T-helper 17 cell (primary cell): ENCODE data around the gene SORBS1. TPM values are rescaled to one million over a fixed set of nuclear protein-coding genes. Genes with fewer than 3 reads are reported as not detected.
"Not testable (repeated sequence)": the region's sequence is repeated elsewhere in the genome, so short reads cannot be mapped to it uniquely, and the experiment has no call there.

ENCODE experiments used
- ATAC-seq: fragments of 150-1000 bp; cut with Tn5 transposase; 2 replicates; pipeline ENCODE4 v1.10.0; 2021; ENCODE audit warnings: mild to moderate bottlenecking, moderate library complexity
- DNase-seq, 3 donors: peaks; one replicate each; pipeline versions ENCODE4 v3.0.0 to v3.0.0-alpha.2; 2020 to 2021
- H3K9me3 ChIP-seq: one replicate; pipeline ENCODE4 v1.7.0; 2013; ENCODE audit warnings: low read length, mild to moderate bottlenecking; ENCODE audit not compliant: control insufficient read depth, poor library complexity, severe bottlenecking
- H3K27ac Mint-ChIP-seq: one replicate; pipeline ENCODE4 v1.8.0; 2022; ENCODE audit warnings: mild to moderate bottlenecking, moderate library complexity, mixed read lengths
- H3K27me3 Mint-ChIP-seq: one replicate; pipeline ENCODE4 v1.8.0; 2022; ENCODE audit warnings: mixed read lengths
- H3K36me3 Mint-ChIP-seq: one replicate; pipeline ENCODE4 v1.8.0; 2022; ENCODE audit warnings: low read depth, mixed read lengths
- H3K4me1 Mint-ChIP-seq: one replicate; pipeline ENCODE4 v1.8.0; 2022; ENCODE audit warnings: mild to moderate bottlenecking, mixed read lengths
- H3K4me3 Mint-ChIP-seq: one replicate; pipeline ENCODE4 v1.8.0; 2022; ENCODE audit warnings: mild to moderate bottlenecking, moderate library complexity, mixed read lengths
- total RNA-seq, 4 donors: library from RNA in 2 of 4; stranded (reverse) in 2 of 4; gene quantifications; one replicate each; pipeline ENCODE4 v1.2.3 and lab custom pipeline; 2022 to 2026

Gene SORBS1
- total RNA-seq, 2 donors from 2014 or later: 2.5 to 5.0 TPM

DNA sequence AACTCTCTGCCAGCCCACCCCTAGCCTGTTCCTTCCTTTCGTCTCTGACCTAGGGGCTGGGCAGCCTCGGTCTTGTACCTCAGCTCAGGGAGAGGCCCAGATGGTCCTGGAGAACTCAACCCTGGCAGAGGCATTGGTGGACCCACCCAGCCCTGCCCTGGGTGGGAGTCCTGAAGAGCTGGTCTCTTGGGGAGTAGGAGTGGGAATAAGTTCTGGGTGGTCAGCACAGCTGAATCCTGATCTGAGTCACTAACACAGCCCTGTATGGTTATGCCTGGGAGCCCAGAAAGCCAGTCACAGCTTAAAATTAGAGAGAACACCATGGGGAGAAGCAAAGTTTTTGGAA, 84.0 kb downstream of the SORBS1 start:
- Mint-ChIP-seq H3K4me3 (no peak overlapping the region), H3K36me3 (peaks cover 3% of the 10 kb centered on the region), H3K27ac (no peak overlapping the region), H3K27me3 (peaks cover 21% of the 10 kb centered on the region), H3K4me1 (no peaks in the 10 kb centered on the region)
- no peaks in the 10 kb centered on the region for H3K9me3 ChIP-seq
- ATAC-seq: no peak
- no peak for DNase-seq

DNA sequence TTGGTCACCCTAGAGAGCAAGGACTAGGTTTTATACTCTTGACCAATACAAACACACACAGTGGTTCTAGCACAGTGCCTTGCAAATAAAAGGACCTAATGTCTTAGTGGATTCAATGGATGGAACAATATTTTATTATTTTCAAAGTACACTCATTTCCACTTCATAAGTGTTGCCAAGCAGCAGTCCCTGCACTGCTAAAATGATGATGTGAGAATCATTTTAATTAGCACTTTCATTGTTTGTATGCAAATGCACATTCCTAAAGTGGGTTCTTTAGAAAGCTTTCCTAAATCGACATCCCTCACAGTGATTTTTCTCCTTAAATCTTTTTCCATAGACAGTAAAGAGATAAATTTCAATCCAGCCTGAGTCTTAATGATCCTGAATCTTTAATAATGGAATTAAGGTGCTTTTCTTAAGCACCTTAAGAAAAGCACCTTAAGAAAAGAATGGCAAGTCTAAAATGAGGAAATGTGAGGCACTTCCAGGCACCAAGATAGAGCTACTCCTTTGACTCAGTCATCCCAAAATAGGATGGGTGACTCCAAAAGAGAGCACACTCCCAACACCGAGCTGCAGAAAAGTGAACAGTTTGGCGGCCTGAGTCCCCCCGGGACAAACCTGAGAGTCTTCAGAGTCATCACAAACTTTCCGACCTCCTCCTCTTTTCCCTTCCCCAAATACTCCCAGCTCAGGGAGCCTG, 84.5 kb downstream of the SORBS1 start:
- no peak for ATAC-seq
- no peak for DNase-seq
- Mint-ChIP-seq H3K4me1 (no peaks in the 10 kb centered on the region), H3K4me3 (no peak overlapping the region), H3K27me3 (peaks cover 21% of the 10 kb centered on the region), H3K27ac (no peak overlapping the region), H3K36me3 (peaks cover 3% of the 10 kb centered on the region)
- no peaks in the 10 kb centered on the region for H3K9me3 ChIP-seq

DNA sequence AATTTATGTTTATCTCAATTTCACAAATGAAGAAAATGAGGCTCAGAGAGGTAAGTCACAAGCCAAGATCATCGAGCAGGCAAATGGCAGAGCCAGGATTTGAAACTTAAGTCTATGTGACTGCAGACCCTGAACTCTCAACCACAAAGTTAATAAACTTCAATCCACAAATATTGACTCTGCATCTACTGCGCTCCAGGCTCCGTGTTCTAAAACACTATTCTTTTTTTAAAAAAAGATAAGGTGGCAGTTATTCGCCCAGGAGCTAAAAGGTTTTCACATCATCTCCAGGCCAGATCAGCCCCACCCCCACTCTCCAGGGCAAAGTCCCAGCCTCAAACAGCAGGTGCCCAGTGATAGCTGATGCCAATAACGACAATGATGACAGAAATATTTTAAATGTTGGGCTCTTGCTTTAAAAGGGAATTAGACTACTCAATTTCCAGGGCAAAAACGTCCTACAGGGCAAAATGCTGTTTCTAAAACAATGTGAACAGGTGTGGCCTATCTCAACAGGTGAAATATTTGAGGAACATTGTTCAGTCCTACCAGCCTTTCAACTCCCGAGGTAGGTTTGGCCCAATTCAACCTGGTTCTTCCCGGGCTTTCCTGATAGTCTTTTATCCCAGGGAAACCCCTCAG, 85.2 kb downstream of the SORBS1 start:
- ATAC-seq (no peak), DNase-seq (no peak)
- Mint-ChIP-seq H3K27ac (no peak overlapping the region), H3K4me3 (no peak overlapping the region), H3K4me1 (peaks cover 2% of the 10 kb centered on the region), H3K27me3 (peaks cover 26% of the 10 kb centered on the region), H3K36me3 (no peaks in the 10 kb centered on the region)
- no peaks in the 10 kb centered on the region for H3K9me3 ChIP-seq

DNA sequence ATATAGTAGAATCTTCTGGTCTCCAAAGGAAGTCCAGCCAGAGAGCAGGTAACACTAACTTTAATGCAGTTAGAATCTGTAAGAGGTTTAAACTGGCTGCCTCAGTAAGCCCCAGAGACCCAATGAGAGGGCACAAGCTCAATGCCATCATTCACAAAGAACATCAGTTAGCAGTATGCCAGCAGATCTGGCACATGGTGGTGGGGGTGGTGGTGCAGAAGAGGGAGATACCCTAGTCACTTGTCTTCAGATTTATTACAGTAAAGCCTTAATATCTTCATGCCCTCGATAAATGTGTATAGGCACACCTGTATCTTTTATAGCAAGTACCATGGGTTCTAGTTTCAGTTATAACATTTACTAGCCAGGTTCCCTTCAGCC, 86.2 kb downstream of the SORBS1 start:
- Mint-ChIP-seq H3K4me3 (no peak overlapping the region), H3K27me3 (peaks cover 27% of the 10 kb centered on the region), H3K27ac (no peak overlapping the region), H3K4me1 (peaks cover 2% of the 10 kb centered on the region), H3K36me3 (no peaks in the 10 kb centered on the region)
- no peaks in the 10 kb centered on the region for H3K9me3 ChIP-seq
- DNase-seq: no peak
- ATAC-seq: no peak

DNA sequence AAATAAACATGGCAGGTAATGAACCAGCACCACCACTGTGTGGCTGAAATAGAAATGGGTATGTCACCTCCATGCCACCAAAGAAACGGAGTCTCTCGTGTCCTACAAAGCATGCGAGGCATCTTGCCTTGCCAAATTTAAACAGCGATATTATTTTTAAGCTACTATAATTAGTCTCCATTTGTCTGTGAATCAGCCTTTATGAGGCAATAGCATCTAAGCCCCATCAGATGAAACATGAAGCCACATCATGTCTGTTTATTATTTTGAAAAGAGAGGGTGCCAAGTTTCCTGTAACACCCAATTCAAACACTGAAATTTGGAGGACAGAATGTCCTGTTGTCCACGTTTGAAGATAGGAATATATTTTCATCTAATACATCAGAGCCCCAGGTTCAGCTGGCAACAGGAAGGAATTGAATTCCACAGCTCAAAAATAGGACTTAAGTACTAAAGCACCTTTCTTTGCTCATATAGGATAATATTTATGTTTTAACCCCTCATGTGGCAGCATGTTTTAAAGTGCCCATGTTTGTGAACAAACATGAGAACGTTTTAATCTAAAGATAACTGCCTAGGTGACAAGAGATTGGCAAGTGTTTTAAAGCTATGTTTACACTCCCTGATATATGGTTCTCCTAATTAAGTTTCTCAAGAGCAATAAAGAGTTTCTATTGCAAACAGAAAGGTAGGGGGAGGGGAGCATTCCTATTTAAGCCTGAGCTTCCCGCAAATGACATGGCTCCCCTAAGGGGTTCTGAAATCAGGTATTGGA, 86.8 kb downstream of the SORBS1 start:
- H3K9me3 ChIP-seq: no peaks in the 10 kb centered on the region
- no peaks in the 10 kb centered on the region for H3K36me3 Mint-ChIP-seq
- no peak overlapping the region for H3K4me3 Mint-ChIP-seq
- H3K27ac Mint-ChIP-seq: no peak overlapping the region
- peaks cover 25% of the 10 kb centered on the region for H3K27me3 Mint-ChIP-seq
- ATAC-seq: no peak
- H3K4me1 Mint-ChIP-seq: peaks cover 2% of the 10 kb centered on the region
- DNase-seq: no peak

DNA sequence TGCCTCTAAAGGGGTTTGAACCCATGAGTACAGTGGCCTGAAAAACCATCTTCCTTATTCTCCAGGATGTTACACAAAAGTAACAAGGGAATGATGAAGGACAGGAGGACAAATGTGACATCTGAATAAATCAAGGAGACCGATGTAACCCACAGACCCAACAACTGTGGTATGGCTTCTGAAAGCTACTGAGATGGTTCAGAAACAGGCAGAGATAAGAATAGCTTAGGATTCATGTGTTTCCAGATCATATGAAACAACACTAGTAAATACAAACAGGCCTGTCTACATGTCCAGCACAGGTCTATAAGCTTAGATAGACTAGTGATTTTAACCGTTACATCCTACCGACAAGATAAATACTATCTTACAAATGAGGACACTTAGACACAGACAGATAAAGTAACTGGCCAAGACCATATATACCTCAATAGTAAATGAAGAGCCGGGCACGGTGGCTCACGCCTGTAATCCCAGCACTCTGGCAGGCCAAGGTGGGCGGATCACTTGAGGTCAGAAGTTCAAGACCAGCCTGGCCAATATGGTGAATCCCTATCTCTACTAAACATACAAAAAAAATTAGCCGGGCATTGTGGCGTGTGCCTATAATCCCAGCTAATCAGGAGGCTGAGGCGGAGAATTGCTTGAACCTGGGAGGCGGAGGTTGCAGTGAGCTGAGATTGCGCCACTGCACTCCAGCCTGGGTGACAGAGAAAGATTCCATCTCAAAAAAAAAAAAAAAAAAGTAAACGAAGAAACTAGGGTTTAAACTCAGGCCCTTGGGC, 88.7 kb downstream of the SORBS1 start:
- Mint-ChIP-seq H3K27me3 (peaks cover 34% of the 10 kb centered on the region), H3K4me3 (no peak overlapping the region), H3K27ac (no peak overlapping the region), H3K4me1 (peaks cover 2% of the 10 kb centered on the region), H3K36me3 (no peaks in the 10 kb centered on the region)
- ATAC-seq (no peak), DNase-seq (no peak)
- H3K9me3 ChIP-seq: no peaks in the 10 kb centered on the region

DNA sequence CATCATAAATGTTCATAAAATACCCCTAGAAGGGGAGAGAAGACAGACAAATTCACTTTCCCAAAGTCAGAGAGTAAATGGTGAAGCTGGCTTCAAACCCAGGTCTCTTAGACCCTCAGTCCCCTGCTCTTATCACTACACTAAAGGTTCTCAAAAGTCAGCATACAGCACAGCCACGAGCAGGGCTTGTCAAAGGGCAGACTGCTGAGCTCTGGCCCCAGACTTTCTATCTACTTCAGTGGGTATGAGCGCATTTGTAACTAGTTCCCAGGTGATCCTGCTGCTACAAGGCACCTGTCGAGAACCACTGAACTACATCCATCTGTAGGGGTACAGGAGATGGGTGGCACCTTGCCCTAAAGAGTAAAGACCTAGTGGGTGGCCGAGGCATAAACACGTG, 91.5 kb downstream of the SORBS1 start:
- no peak for DNase-seq
- H3K9me3 ChIP-seq: no peaks in the 10 kb centered on the region
- H3K27ac Mint-ChIP-seq: no peak overlapping the region
- H3K4me3 Mint-ChIP-seq: no peak overlapping the region
- peaks cover 2% of the 10 kb centered on the region for H3K4me1 Mint-ChIP-seq
- H3K27me3 Mint-ChIP-seq: peaks cover 28% of the 10 kb centered on the region
- no peaks in the 10 kb centered on the region for H3K36me3 Mint-ChIP-seq
- ATAC-seq: no peak

DNA sequence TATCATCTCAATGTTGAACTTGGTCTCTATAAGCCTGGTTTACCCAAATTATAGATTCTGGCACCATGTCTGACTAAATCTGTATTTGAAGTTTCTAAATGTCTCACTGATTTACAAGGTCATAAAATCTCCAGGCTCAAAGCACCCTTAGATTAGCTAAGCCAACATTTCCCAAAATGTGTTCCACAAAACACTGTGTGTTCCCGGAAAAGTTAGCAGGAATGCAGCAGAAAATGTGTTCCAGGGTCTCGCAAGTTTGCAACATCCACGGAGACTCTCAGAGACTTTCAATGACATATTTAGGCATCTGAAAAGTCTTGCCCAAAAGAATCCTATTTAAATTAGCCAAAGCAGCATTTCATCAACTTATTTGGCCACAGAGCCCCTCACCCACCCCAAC, 91.9 kb downstream of the SORBS1 start:
- Mint-ChIP-seq H3K27ac (no peak overlapping the region), H3K36me3 (no peaks in the 10 kb centered on the region), H3K4me3 (no peak overlapping the region), H3K27me3 (peaks cover 28% of the 10 kb centered on the region), H3K4me1 (peaks cover 2% of the 10 kb centered on the region)
- no peaks in the 10 kb centered on the region for H3K9me3 ChIP-seq
- ATAC-seq: no peak
- no peak for DNase-seq

DNA sequence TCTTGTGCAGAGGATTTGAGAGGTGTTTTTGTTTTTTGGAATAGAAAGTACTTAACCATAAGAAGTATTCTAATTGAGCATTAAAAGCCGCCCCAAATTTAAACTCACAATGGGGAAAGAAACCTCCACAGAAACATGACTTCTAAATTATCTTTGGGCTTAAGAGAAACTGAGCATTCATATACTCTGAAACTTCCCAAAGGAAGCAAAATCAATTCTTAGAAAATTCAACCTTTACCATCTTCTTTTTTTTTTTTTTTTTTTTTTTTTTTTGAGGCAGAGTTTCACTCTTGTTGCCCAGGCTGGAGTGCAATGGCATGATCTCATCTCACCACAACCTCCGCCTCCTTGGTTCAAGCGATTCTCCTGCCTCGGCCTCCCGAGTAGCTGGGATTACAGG, 93.5 kb downstream of the SORBS1 start:
- peaks cover 40% of the 10 kb centered on the region for H3K27me3 Mint-ChIP-seq
- H3K4me3 Mint-ChIP-seq, H3K4me1 Mint-ChIP-seq, H3K27ac Mint-ChIP-seq, ATAC-seq, H3K9me3 ChIP-seq, H3K36me3 Mint-ChIP-seq, DNase-seq: not testable (repeated sequence)

DNA sequence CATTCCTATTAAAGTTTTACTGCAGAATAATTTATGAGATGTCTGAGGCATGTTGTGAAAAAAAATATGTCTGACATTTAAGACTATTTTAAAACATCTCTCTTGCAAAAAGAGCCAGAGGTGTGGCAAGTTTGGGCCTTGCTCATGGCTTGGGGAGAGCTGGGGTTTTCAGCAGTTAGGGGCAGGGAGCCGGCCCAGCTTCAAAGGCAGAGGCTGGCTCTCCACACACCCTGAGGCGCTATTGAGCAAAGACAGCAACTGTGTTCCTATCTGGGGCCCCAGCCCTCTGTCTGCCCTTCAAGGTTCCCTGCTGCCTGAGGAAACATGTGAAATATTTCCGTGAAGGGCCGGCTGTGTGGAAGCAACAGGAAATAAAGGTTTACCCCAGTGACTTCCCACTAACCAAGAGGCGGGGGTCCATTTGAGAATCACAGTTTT, 94.0 kb downstream of the SORBS1 start:
- Mint-ChIP-seq H3K27ac (no peak overlapping the region), H3K4me3 (no peak overlapping the region), H3K36me3 (no peaks in the 10 kb centered on the region), H3K27me3 (peaks cover 41% of the 10 kb centered on the region), H3K4me1 (peaks cover 2% of the 10 kb centered on the region)
- H3K9me3 ChIP-seq: no peaks in the 10 kb centered on the region
- DNase-seq: no peak
- ATAC-seq: no peak

DNA sequence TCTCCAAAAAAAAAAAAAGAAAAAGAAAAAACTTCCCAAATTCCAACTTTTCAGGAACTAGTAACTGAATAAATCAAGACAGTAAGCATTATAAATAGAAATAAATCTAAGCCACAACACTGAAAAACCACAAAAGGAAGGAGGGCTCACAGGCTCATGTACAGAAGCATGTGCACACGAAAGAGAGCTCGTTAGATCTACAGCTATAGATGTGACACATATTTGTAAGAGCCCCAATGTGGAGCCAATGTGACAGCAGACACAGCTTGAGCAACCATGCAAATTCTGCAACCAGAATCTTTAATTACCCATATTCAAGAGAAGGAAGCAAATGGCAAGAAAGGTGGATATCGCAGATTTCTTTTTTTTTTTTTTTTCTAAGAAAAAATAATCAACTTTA, 94.7 kb downstream of the SORBS1 start:
- peaks cover 2% of the 10 kb centered on the region for H3K4me1 Mint-ChIP-seq
- ATAC-seq (no peak), DNase-seq (no peak)
- no peak overlapping the region for H3K4me3 Mint-ChIP-seq
- no peaks in the 10 kb centered on the region for H3K36me3 Mint-ChIP-seq
- H3K27ac Mint-ChIP-seq: no peak overlapping the region
- peaks cover 41% of the 10 kb centered on the region for H3K27me3 Mint-ChIP-seq
- no peaks in the 10 kb centered on the region for H3K9me3 ChIP-seq

DNA sequence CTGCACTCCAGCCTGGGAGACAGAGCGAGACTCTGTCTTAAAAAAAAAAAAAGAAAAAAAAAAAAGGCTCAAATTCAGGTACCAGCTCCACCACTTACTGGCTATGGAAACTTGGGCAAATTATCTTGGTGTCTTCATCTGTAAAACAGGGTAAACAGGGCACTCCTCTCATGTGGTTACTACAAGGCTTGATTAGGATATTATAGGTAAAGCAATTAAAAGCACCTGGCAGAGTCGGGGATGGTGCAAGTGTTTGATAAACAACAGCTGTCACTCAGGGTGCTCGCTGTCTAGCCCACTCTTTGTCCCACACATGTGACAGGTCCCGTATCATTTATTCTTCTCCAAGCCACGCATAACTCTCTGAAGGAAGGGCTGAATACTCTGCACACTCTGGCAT, 96.9 kb downstream of the SORBS1 start:
- peaks cover 26% of the 10 kb centered on the region for H3K27me3 Mint-ChIP-seq
- H3K9me3 ChIP-seq: no peaks in the 10 kb centered on the region
- ATAC-seq (no peak), DNase-seq (no peak)
- H3K4me1 Mint-ChIP-seq: no peaks in the 10 kb centered on the region
- H3K4me3 Mint-ChIP-seq: no peak overlapping the region
- H3K27ac Mint-ChIP-seq: no peak overlapping the region
- H3K36me3 Mint-ChIP-seq: no peaks in the 10 kb centered on the region
